GM19324 (cell line): ENCODE measurements around the gene LBH.
"Not testable (repeated sequence)": the region's sequence is repeated elsewhere in the genome, so short reads cannot be mapped to it uniquely, and the experiment has no call there.

ENCODE experiments used
- ATAC-seq: cut with Tn5 transposase; IDR thresholded peaks from one replicate; pipeline ENCODE4 v1.9.1; 2021; ENCODE audit warnings: mild to moderate bottlenecking, moderate library complexity; ENCODE audit not compliant: unreplicated experiment, low FRiP score

The LBH gene

GRCh38 chr2:30254685-30255001, 23.3 kb downstream of the LBH start:
- ATAC-seq, result no peak

- ATAC-seq, result no peak
Observed at GRCh38 chr2:30255026-30255425, 23.7 kb downstream of the LBH start.

GRCh38 chr2:30255466-30256408, 24.4 kb downstream of the LBH start:
- ATAC-seq, result no peak

GRCh38 chr2:30257266-30258214, 26.2 kb downstream of the LBH start:
- ATAC-seq, result no peak

GRCh38 chr2:30259071-30259470, 27.7 kb downstream of the LBH start:
- no peak for ATAC-seq

- ATAC-seq, result no peak
Observed at GRCh38 chr2:30259827-30260679, 28.7 kb downstream of the LBH start.

GRCh38 chr2:30260941-30261340, 29.6 kb downstream of the LBH start:
- no peak for ATAC-seq

GRCh38 chr2:30261695-30262211, 30.4 kb downstream of the LBH start:
- no peak for ATAC-seq

GRCh38 chr2:30262716-30263309, 31.5 kb downstream of the LBH start:
- no peak for ATAC-seq

- ATAC-seq, result no peak
Observed at GRCh38 chr2:30264274-30264673, 32.9 kb downstream of the LBH start.

GRCh38 chr2:30265052-30266015, 34.0 kb downstream of the LBH start:
- no peak for ATAC-seq

- ATAC-seq, result no peak
Observed at GRCh38 chr2:30266051-30266621, 34.8 kb downstream of the LBH start.

- ATAC-seq, result no peak
Observed at GRCh38 chr2:30266705-30267104, 35.4 kb downstream of the LBH start.

GRCh38 chr2:30267161-30267975, 36.0 kb downstream of the LBH start:
- no peak for ATAC-seq

- no peak for ATAC-seq
Observed at GRCh38 chr2:30268296-30268871, 37.0 kb downstream of the LBH start.

- ATAC-seq, result not testable (repeated sequence)
Observed at GRCh38 chr2:30269114-30269770, 37.9 kb downstream of the LBH start.

- ATAC-seq, result no peak
Observed at GRCh38 chr2:30269771-30270145, 38.4 kb downstream of the LBH start.
